Activated CD4-positive, alpha-beta T cell treated with anti-CD3 and anti-CD28 coated beads, Interleukin-2, amount 50 U/mL, for 1 hour (primary cell): Measurements from ENCODE around the gene BLM.

Source experiments
- DNase-seq: peaks from one replicate; pipeline ENCODE4 v3.0.0-alpha.2; 2020

BLM gene

GRCh38 chr15:90742087-90742486, 24.9 kb downstream of the BLM start:
- DNase-seq = no peak

GRCh38 chr15:90743407-90743806, 26.3 kb downstream of the BLM start:
- no peak for DNase-seq

- no peak for DNase-seq
These were observed 27.7 kb downstream of the BLM start for GRCh38 chr15:90744759-90745402.

- DNase-seq = no peak
These were observed 32.6 kb downstream of the BLM start for GRCh38 chr15:90749754-90750153.

GRCh38 chr15:90750186-90750585, 33.0 kb downstream of the BLM start:
- DNase-seq = peak; percentile 3

- DNase-seq = no peak
These were observed 34.2 kb downstream of the BLM start for GRCh38 chr15:90751300-90751825.

- no peak for DNase-seq
These were observed 39.8 kb downstream of the BLM start for GRCh38 chr15:90756916-90757315.

- no peak for DNase-seq
These were observed 40.3 kb downstream of the BLM start for GRCh38 chr15:90757461-90757860.

- DNase-seq = no peak
These were observed 43.6 kb downstream of the BLM start for GRCh38 chr15:90760661-90761232.

GRCh38 chr15:90761629-90762028, 44.5 kb downstream of the BLM start:
- no peak for DNase-seq

GRCh38 chr15:90762109-90762508, 45.0 kb downstream of the BLM start:
- no peak for DNase-seq

GRCh38 chr15:90763366-90764099, 46.4 kb downstream of the BLM start:
- DNase-seq = no peak

GRCh38 chr15:90765531-90765930, 48.4 kb downstream of the BLM start:
- DNase-seq = no peak

- DNase-seq = no peak
These were observed 48.8 kb downstream of the BLM start for GRCh38 chr15:90765966-90766365.

- DNase-seq = no peak
These were observed 52.2 kb downstream of the BLM start for GRCh38 chr15:90769375-90769774.

- no peak for DNase-seq
These were observed 56.3 kb downstream of the BLM start for GRCh38 chr15:90773485-90773884.

- DNase-seq = no peak
These were observed 57.8 kb downstream of the BLM start for GRCh38 chr15:90774731-90775514.

- no peak for DNase-seq
These were observed 63.8 kb downstream of the BLM start for GRCh38 chr15:90780916-90781315.

GRCh38 chr15:90782442-90782841, 65.3 kb downstream of the BLM start:
- no peak for DNase-seq

- DNase-seq = no peak
These were observed 70.7 kb downstream of the BLM start for GRCh38 chr15:90787881-90788280.

GRCh38 chr15:90789462-90789861, 72.3 kb downstream of the BLM start:
- no peak for DNase-seq

- DNase-seq = no peak
These were observed 72.9 kb downstream of the BLM start for GRCh38 chr15:90790057-90790456.

GRCh38 chr15:90790561-90790960, 73.4 kb downstream of the BLM start:
- DNase-seq = no peak
